BLaER1 treated with 17β-estradiol and CSF1 and Interleukin-3, amounts not matched to agents 10 nM and 100 nM (cell line): ENCODE data around the gene MCC.
A peak's percentile ranks its signal among the peaks of the same experiment; 100 is the strongest.

ENCODE experiments used
- H3K27ac ChIP-seq, 11 experiments: shearing (Covaris generic); formaldehyde crosslinking; 2 replicates each; pipeline ENCODE4 v1.8.1; 2022
- H3K27me3 ChIP-seq, 11 experiments: shearing (Covaris generic); formaldehyde crosslinking; 2 replicates each; pipeline ENCODE4 v1.8.1; 2022
- H3K36me3 ChIP-seq, 11 experiments: shearing (Covaris generic); formaldehyde crosslinking; 2 replicates each; pipeline ENCODE4 v1.8.1; 2022
- H3K4me1 ChIP-seq, 10 experiments: shearing (Covaris generic); formaldehyde crosslinking; 2 replicates each; pipeline ENCODE4 v1.8.1; 2022
- H3K4me2 ChIP-seq, 11 experiments: shearing (Covaris generic); formaldehyde crosslinking; 2 replicates each; pipeline ENCODE4 v1.8.1; 2022
- H3K4me3 ChIP-seq, 10 experiments: shearing (Covaris generic); formaldehyde crosslinking; 2 replicates each; pipeline ENCODE4 v1.8.1; 2022
- H3K9ac ChIP-seq, 11 experiments: shearing (Covaris generic); formaldehyde crosslinking; 2 replicates each; pipeline ENCODE4 v1.8.1; 2022
- H3K9me3 ChIP-seq, 11 experiments: shearing (Covaris generic); formaldehyde crosslinking; replicated peaks in 1 of 11; 2 replicates each; pipeline ENCODE4 v1.8.1; 2022
- H4K20me1 ChIP-seq, 11 experiments: shearing (Covaris generic); formaldehyde crosslinking; 2 replicates each; pipeline ENCODE4 v1.8.1; 2022
- Cebpa-rat ChIP-seq, 11 experiments: shearing (Covaris generic); IDR thresholded peaks; 2 replicates each; pipeline ENCODE4 v1.8.1; 2022

The MCC gene

DNA sequence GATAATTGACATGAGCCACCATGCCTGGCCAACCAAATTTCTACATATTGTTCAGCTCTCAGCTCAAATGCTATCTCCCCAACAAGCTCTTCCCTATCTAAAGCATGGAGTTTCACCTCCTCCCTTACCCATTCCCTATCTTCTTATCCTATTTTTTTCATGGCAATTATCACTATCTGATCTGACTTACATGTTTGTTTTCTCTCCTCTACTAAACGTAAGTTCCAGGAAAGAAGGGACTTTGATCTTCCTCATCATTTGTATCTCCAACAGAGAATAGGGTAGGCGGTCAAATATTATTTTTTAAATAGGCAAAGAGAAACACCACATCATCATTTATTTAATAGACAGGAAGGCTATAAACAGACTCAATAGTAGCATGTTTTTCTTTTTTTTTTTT, 381.4 kb downstream of the MCC start:
- Histone ChIP-seq H4K20me1 (no peaks in the 10 kb centered on the region), H3K4me1 (peaks cover 0 to 19% (median 2%) of the 10 kb centered on the region in 10 experiments; a peak in 10 of 20 replicates), H3K27ac (no peak overlapping the region), H3K4me3 (no peak overlapping the region), H3K36me3 (no peaks in the 10 kb centered on the region), H3K9ac (no peak overlapping the region), H3K9me3 (no peaks in the 10 kb centered on the region), H3K27me3 (no peaks in the 10 kb centered on the region), H3K4me2 (no peak overlapping the region)
- no peak for TF ChIP-seq Cebpa-rat (IDR thresholded peaks at IDR 0.05)

DNA sequence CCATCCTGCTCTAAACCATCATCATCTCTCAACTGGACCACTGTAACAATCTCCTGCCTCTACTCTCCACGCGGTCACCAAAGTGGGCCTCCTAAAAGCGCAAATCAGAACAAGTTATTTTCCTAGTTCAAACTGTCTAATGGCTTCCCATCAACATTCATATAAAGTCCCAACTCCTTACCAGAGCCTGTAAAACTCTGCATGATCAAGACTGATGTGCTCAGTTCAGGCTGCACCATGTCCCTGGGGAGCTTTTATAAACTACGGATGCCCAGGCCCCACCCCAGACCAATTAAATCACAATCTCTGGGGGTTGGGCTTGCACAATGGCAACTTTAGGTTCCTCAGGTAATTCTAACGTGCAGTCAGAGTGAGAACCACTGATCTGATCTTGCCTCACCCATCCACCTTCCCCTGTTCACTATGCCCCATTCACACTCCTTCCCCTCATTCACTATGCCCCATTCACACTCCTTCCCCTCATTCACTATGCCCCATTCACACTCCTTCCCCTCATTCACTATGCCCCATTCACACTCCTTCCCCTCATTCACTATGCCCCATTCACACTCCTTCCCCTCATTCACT, 382.5 kb downstream of the MCC start:
- H3K27ac ChIP-seq: no peak overlapping the region
- H3K9ac ChIP-seq: no peak overlapping the region
- no peaks in the 10 kb centered on the region for H3K27me3 ChIP-seq
- H4K20me1 ChIP-seq: no peaks in the 10 kb centered on the region
- no peaks in the 10 kb centered on the region for H3K36me3 ChIP-seq
- H3K9me3 ChIP-seq: no peaks in the 10 kb centered on the region
- H3K4me3 ChIP-seq: no peak overlapping the region
- H3K4me2 ChIP-seq: no peak overlapping the region
- H3K4me1 ChIP-seq: peaks cover 0 to 29% (median 2%) of the 10 kb centered on the region in 10 experiments; a peak in 10 of 20 replicates
- no peak for TF ChIP-seq Cebpa-rat (IDR thresholded peaks at IDR 0.05)

DNA sequence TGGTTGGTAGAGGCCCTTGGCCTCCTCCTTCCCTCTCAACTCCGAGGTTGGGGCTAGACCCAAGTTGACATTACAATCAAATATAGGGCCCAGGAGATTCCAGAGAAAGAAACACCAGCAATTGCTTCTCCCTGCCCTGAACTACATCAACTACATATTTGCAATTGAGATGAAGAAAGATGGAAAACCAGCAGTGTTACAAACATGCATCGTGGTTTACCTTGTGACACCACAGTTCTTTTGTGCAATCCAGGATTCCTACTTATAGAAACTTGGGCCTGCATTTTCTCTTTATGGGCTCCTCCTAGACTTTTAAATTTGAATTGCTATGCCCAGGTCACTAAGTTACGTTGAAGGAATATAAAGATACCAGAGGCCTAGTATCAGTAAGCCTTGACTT, 384.9 kb downstream of the MCC start:
- H3K9me3 ChIP-seq: no peaks in the 10 kb centered on the region
- H3K27me3 ChIP-seq: no peaks in the 10 kb centered on the region
- peak overlapping the region in 4 of 11 experiments; percentile 18 to 83 (median 42); a peak in 7 of 22 replicates for H3K4me2 ChIP-seq
- H3K4me3 ChIP-seq: no peak overlapping the region
- H4K20me1 ChIP-seq: no peaks in the 10 kb centered on the region
- H3K36me3 ChIP-seq: no peaks in the 10 kb centered on the region
- TF ChIP-seq Cebpa-rat (IDR thresholded peaks at IDR 0.05): no peak
- peaks cover 0 to 30% (median 2%) of the 10 kb centered on the region in 10 experiments; a peak in 10 of 20 replicates for H3K4me1 ChIP-seq
- H3K9ac ChIP-seq: no peak overlapping the region
- no peak overlapping the region; a peak in 1 of 22 replicates for H3K27ac ChIP-seq

DNA sequence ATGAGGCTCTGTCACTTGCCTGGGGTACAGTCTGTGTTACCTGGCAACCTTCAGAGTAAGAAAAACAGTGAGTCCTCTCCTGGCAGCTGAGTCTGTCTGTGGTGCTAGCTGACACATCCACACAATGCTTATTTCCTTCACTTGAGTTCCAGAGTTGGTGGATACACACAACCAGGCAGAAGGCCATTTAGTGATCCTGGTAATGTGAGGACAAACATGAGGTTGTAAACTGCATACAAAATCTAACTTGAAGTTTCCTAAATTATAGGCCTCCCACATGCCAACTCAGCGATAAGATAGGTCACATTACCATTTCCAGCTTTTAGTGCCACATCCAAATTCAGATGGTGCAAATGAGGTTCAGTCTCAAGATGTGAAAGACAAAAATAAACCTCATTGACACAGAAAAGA, 386.1 kb downstream of the MCC start:
- no peak for TF ChIP-seq Cebpa-rat (IDR thresholded peaks at IDR 0.05)

DNA sequence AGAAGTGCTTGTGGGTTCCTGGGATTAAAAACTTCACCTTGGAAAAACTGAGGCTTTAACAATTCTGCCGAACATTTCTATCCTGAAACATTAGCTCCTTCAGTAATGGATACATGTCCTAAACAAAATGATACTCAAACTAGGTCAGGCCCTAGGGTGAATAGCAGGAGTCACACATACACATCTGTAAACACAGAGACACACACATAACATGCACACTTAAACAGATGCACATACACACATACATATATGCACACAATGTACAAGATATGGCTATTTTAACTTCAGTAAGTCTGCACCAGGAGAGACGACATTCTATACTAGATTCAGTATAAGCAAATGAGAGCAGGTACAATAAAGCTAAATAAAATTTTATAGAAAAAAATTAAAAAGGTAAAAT, 387.3 kb downstream of the MCC start:
- no peaks in the 10 kb centered on the region for H3K27me3 ChIP-seq
- H3K9me3 ChIP-seq: no peaks in the 10 kb centered on the region
- no peak overlapping the region for H3K9ac ChIP-seq
- H3K36me3 ChIP-seq: no peaks in the 10 kb centered on the region
- H3K27ac ChIP-seq: no peak overlapping the region
- H4K20me1 ChIP-seq: no peaks in the 10 kb centered on the region
- H3K4me2 ChIP-seq: peak overlapping the region in 1 of 11 experiments; percentile 8; a peak in 1 of 22 replicates
- no peak for TF ChIP-seq Cebpa-rat (IDR thresholded peaks at IDR 0.05)
- H3K4me1 ChIP-seq: peaks cover 0 to 34% (median 2%) of the 10 kb centered on the region in 10 experiments; a peak in 10 of 20 replicates
- H3K4me3 ChIP-seq: no peak overlapping the region

More for the DNA sequence above, 386.1 kb downstream of the MCC start:
- Histone ChIP-seq H3K4me2 (peak overlapping the region in 5 of 11 experiments; percentile 4 to 83 (median 36); a peak in 8 of 22 replicates), H4K20me1 (no peaks in the 10 kb centered on the region), H3K4me3 (no peak overlapping the region), H3K9me3 (no peaks in the 10 kb centered on the region), H3K9ac (peak overlapping the region in 1 of 11 experiments; percentile 38; a peak in 1 of 22 replicates), H3K27me3 (no peaks in the 10 kb centered on the region), H3K27ac (peak overlapping the region in 3 of 11 experiments; percentile 3 to 54 (median 23); a peak in 2 of 22 replicates), H3K36me3 (no peaks in the 10 kb centered on the region), H3K4me1 (peaks cover 0 to 30% (median 2%) of the 10 kb centered on the region in 10 experiments; a peak in 10 of 20 replicates)

DNA sequence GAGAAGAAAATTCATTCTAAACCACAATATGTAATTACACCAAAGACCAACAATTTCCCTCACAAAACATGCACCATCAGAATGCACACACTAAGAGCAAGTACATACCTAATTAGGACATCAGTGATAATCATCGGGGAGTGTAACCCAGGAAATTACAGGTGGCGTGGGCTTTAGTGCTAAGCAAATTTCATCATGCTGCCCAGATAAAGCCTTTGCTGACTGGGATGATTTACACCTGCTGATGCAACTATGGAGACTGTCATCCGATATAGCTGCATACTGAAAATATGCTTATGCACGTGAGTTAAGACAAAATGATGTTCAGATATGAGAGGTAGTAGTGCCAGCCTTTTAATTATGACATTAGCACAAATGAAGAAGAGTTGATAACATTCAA, 388.4 kb downstream of the MCC start:
- H3K27me3 ChIP-seq: no peaks in the 10 kb centered on the region
- no peaks in the 10 kb centered on the region for H3K9me3 ChIP-seq
- H3K27ac ChIP-seq: no peak overlapping the region
- no peak overlapping the region for H3K4me3 ChIP-seq
- H3K36me3 ChIP-seq: no peaks in the 10 kb centered on the region
- peaks cover 0 to 34% (median 2%) of the 10 kb centered on the region in 10 experiments; a peak in 10 of 20 replicates for H3K4me1 ChIP-seq
- H3K4me2 ChIP-seq: no peak overlapping the region
- no peaks in the 10 kb centered on the region for H4K20me1 ChIP-seq
- no peak overlapping the region for H3K9ac ChIP-seq
- no peak for TF ChIP-seq Cebpa-rat (IDR thresholded peaks at IDR 0.05)

DNA sequence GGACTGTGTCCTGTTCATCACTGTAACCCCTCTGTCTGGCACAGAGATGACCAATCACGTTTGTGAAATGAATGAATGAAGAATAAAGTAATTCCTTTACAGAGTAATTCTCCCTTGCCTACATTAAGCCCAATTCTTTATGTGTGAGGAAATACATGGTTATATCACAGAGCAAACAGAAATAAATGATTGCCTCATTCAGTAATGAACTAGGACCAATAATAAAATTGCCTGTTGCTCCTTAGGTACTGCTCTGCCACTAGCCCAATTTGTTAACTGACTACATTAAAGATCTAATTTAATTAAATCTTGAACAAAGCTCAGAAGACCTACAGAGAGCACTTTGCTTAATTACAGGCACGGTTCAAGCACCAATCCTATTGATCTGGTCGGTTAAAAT, 389.9 kb downstream of the MCC start:
- no peak overlapping the region for H3K4me3 ChIP-seq
- no peaks in the 10 kb centered on the region for H4K20me1 ChIP-seq
- no peak overlapping the region for H3K27ac ChIP-seq
- TF ChIP-seq Cebpa-rat (IDR thresholded peaks at IDR 0.05): no peak
- H3K9ac ChIP-seq: no peak overlapping the region
- H3K4me1 ChIP-seq: peaks cover 0 to 36% (median 2%) of the 10 kb centered on the region in 10 experiments; a peak in 10 of 20 replicates
- no peaks in the 10 kb centered on the region for H3K27me3 ChIP-seq
- no peaks in the 10 kb centered on the region for H3K9me3 ChIP-seq
- H3K36me3 ChIP-seq: no peaks in the 10 kb centered on the region
- H3K4me2 ChIP-seq: no peak overlapping the region

DNA sequence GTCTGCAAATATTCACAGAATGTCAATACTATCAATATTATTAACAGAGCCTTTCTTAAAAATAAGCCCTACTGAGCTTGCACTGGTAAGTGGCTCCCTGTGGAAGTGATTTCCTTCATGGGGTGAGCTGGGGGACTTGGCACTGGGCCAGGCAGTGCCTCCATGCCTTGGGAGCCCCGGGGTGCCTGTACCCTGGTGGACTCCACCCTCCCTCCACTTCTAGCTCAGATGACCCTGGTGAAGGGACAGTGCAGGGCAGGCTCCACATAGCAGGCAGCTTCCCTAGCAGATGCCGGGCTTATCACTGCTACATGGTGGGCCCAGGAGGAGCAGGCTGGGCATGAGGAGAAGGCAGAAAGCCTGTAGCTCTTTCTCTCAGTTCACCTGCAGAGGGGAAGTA, 392.4 kb downstream of the MCC start:
- no peaks in the 10 kb centered on the region for H4K20me1 ChIP-seq
- no peaks in the 10 kb centered on the region for H3K36me3 ChIP-seq
- H3K4me1 ChIP-seq: peaks cover 0 to 36% (median 0%) of the 10 kb centered on the region in 10 experiments; a peak in 3 of 20 replicates
- no peak overlapping the region for H3K4me3 ChIP-seq
- no peaks in the 10 kb centered on the region for H3K9me3 ChIP-seq
- no peak for TF ChIP-seq Cebpa-rat (IDR thresholded peaks at IDR 0.05)
- peak overlapping the region in 1 of 11 experiments; percentile 32; a peak in 1 of 22 replicates for H3K4me2 ChIP-seq
- H3K9ac ChIP-seq: no peak overlapping the region
- no peak overlapping the region for H3K27ac ChIP-seq
- no peaks in the 10 kb centered on the region for H3K27me3 ChIP-seq

DNA sequence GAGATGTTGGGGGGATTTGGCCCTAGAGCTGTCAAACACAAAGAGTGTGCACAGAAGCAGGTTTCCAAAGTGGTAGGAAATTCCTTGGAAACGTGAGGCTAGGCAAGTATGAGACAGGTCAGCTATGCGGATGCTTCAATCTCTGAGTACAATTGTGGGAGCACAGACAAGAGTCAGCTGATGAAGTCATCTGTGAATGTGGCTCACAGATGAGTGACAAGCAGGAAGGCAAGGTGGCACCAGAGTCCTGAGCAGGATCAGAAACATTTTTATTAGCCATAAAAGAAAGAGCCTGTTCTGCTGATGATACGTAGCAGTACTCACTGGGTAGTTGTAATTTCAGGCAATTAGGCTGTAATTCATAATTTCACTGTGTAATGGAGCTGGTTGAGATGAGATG, 394.7 kb downstream of the MCC start:
- Histone ChIP-seq H3K9ac (no peak overlapping the region), H3K4me3 (no peak overlapping the region), H3K36me3 (no peaks in the 10 kb centered on the region), H3K9me3 (no peaks in the 10 kb centered on the region), H3K4me1 (peaks cover 0 to 41% (median 0%) of the 10 kb centered on the region in 10 experiments; a peak in 3 of 20 replicates), H3K27me3 (no peaks in the 10 kb centered on the region), H3K27ac (no peak overlapping the region), H4K20me1 (no peaks in the 10 kb centered on the region), H3K4me2 (peak overlapping the region in 1 of 11 experiments; percentile 24; a peak in 2 of 22 replicates)
- no peak for TF ChIP-seq Cebpa-rat (IDR thresholded peaks at IDR 0.05)

DNA sequence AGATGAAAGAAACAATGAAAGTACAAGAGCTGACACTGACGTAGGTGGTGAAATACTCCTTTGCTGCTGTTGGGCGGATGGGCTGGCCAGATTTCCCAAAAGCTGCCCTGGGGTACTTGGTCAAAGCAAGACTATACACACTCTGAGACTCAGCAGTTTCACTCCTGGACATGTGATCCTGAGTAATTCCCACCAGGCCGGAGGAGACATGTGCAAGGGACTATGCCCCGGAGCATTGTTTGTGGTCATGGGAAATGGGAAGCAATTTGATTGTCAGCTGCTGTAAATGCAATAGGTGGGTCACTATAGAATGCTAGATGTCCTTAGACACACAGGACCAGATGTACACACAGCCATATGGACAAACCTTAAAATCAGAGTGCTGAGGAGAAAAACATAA, 395.6 kb downstream of the MCC start:
- H3K4me2 ChIP-seq: peak overlapping the region in 2 of 11 experiments; percentile 24 to 39; a peak in 4 of 22 replicates
- no peaks in the 10 kb centered on the region for H3K36me3 ChIP-seq
- H3K4me1 ChIP-seq: peaks cover 0 to 41% (median 0%) of the 10 kb centered on the region in 10 experiments; a peak in 3 of 20 replicates
- H3K27ac ChIP-seq: no peak overlapping the region; a peak in 1 of 22 replicates
- H3K9me3 ChIP-seq: no peaks in the 10 kb centered on the region
- H4K20me1 ChIP-seq: no peaks in the 10 kb centered on the region
- no peak overlapping the region for H3K9ac ChIP-seq
- no peak for TF ChIP-seq Cebpa-rat (IDR thresholded peaks at IDR 0.05)
- no peak overlapping the region for H3K4me3 ChIP-seq
- no peaks in the 10 kb centered on the region for H3K27me3 ChIP-seq
